A673 (cell line): ENCODE measurements around the gene COX6A2.

Experiments
- EZH2 ChIP-seq: fragments of 200-600 bp; sonication (generic); IDR thresholded peaks from 2 replicates; pipeline ENCODE4 v1.6.1; 2017; ENCODE audit warnings: borderline replicate concordance, low read depth, mild to moderate bottlenecking, mixed read lengths, antibody characterized with exemption, low read length; ENCODE audit not compliant: poor library complexity, severe bottlenecking
- TF ChIP-seq, protein P1 (sequence below): fragments of 300-800, 200-600 bp; sonication (generic); conservative IDR thresholded peaks from 2 replicates; pipeline ENCODE4 v1.5.1; 2017; ENCODE audit warnings: low read depth, mild to moderate bottlenecking, antibody characterized with exemption, low read length, moderate library complexity, mixed read lengths

DNA sequence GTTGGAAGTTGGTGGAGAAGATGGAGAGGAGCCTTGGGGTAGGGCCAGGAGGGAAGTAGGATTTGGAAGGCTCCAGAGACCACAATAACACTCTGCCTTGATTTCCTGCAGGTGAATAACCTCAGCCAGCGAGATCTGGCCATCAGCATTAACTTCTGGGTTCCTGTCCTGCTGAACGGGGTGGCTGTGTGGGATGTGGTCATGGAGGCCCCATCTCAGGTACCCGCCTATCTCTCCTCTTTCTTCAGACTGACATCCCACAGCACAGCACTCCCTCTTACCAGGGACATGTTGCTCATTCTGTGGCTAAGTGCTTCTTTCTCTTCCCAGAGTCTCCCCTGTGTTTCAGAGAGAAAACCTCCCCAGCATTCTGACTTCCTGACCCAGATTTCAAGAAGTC is 4.9 kb downstream of the COX6A2 start:
- TF ChIP-seq, protein P1, sequence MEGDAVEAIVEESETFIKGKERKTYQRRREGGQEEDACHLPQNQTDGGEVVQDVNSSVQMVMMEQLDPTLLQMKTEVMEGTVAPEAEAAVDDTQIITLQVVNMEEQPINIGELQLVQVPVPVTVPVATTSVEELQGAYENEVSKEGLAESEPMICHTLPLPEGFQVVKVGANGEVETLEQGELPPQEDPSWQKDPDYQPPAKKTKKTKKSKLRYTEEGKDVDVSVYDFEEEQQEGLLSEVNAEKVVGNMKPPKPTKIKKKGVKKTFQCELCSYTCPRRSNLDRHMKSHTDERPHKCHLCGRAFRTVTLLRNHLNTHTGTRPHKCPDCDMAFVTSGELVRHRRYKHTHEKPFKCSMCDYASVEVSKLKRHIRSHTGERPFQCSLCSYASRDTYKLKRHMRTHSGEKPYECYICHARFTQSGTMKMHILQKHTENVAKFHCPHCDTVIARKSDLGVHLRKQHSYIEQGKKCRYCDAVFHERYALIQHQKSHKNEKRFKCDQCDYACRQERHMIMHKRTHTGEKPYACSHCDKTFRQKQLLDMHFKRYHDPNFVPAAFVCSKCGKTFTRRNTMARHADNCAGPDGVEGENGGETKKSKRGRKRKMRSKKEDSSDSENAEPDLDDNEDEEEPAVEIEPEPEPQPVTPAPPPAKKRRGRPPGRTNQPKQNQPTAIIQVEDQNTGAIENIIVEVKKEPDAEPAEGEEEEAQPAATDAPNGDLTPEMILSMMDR, result no peak
- TF ChIP-seq EZH2, result no peak
